ENCODE measurements around the gene USP15.
A peak's percentile ranks its signal among the peaks of the same experiment; 100 is the strongest.

USP15 gene

DNA sequence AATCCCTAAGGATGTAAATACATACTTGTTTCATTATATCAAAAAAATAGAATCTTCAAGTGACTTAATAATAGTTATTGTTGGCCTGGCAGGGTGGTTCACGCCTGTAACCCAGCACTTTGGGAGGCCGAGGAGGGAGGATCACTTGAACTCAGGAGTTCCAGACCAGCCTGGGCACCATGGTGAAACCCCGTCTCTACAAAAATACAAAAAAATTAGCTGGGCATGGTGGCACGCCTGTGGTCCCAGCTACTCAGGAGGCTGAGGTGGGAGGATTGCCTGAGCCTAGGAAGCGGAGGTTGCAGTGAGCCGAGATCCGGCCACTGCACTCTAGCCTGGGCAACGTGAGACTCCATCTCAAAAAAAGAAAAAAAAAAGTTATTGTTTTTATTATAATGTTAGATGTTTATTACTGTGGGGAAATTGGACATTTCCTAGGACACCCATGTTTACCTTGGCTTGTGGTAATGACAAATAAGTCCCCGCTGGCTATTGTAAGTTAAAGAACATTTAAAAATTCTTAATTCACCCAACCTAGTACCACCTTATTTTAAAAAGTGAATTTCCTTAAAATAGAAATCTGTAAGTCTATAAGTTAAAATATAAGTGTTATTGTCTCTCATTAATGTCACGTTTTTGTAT lies 1.8 kb downstream of the USP15 start:
- peak overlapping the region; percentile 95 for H3K4me3 ChIP-seq
- no peak for DNase-seq (ENCODE audit: low spot score)
- H3K27ac ChIP-seq = no peak overlapping the region
- TF ChIP-seq, protein P1, sequence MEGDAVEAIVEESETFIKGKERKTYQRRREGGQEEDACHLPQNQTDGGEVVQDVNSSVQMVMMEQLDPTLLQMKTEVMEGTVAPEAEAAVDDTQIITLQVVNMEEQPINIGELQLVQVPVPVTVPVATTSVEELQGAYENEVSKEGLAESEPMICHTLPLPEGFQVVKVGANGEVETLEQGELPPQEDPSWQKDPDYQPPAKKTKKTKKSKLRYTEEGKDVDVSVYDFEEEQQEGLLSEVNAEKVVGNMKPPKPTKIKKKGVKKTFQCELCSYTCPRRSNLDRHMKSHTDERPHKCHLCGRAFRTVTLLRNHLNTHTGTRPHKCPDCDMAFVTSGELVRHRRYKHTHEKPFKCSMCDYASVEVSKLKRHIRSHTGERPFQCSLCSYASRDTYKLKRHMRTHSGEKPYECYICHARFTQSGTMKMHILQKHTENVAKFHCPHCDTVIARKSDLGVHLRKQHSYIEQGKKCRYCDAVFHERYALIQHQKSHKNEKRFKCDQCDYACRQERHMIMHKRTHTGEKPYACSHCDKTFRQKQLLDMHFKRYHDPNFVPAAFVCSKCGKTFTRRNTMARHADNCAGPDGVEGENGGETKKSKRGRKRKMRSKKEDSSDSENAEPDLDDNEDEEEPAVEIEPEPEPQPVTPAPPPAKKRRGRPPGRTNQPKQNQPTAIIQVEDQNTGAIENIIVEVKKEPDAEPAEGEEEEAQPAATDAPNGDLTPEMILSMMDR (IDR thresholded peaks at IDR 0.05) = no peak

DNA sequence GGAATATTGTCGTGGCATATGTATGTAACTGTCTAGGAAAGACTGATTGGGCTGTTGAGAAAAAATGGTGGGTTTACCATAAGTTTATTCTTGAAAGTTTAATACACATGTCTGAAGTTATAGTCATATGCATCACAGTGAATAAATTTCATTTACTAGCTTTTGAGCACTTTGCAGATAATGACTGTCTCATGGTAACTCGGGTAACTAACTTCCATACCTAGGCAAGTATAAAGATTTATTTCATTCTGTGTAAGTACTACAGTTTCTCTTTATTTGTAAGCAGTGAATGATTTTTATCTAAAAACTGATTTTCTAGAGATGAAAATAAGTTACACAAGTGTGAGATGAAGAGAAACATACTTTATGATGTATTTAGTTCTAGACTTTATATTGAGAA lies 3.0 kb downstream of the USP15 start:
- TF ChIP-seq, protein P1 (IDR thresholded peaks at IDR 0.05) = no peak
- DNase-seq (ENCODE audit: low spot score) = no peak
- Histone ChIP-seq H3K27ac (no peak overlapping the region), H3K4me3 (no peak overlapping the region)

DNA sequence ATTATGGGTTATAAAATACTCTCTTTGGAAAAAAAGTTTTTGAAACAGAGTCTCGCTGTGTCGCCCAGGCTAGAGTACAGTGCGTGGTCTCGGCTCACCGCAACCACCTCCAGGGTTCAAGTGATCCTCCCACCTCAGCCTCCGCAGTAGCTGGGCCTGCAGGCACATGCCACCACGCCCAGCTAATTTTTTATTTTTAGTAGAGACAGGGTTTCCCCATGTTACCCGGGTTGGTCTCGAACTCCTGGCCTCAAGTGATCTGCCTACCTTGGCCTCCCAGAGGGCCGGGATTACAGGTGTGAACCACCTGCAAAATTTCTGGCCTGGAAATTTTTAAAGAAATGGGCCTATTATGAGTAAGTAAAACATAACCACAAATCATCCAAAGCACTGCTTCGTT lies 3.8 kb downstream of the USP15 start:
- Histone ChIP-seq H3K4me3 (no peak overlapping the region), H3K27ac (no peak overlapping the region)
- TF ChIP-seq, protein P1 (IDR thresholded peaks at IDR 0.05) = no peak
- DNase-seq (ENCODE audit: low spot score) = no peak

DNA sequence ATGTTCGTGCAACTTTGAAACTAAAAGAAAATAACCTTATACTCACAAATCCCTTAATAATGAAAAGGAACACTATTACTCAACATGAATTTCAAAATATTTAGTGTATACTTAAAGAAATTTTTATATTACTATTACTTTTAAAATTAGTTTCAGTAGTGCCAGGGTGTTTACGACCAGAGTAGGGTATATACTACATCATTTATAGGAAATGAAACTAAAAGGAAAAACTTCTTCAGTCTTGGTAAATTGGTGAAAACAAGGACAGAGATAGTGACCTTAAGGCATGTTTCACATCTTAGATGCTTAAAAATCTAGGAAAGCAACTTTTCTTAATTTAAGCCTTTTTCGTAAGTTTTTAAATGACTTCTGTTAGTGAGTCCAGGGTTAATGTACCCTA lies 4.5 kb downstream of the USP15 start:
- TF ChIP-seq, protein P1 (IDR thresholded peaks at IDR 0.05) = no peak
- Histone ChIP-seq H3K4me3 (no peak overlapping the region), H3K27ac (no peak overlapping the region)
- DNase-seq (ENCODE audit: low spot score) = no peak

DNA sequence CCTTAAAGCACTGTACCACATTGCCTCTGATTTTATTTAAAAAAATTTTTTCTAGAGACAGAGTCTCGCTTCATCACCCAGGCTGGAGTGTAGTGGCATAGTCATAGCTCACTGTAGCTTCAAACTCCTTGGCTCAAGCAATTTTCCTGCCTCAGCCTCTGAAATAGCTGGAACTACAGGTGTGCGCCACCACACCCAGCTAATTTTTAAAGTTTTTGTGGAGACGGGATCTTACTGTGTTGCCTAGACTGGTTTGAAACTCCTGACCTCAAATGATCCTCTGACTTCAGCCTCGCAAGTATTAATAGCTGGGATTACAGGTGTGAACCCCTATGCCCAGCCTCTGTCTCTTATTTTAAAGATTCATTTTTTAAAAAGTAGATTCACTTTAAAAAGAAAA lies 5.3 kb downstream of the USP15 start:
- H3K27ac ChIP-seq = no peak overlapping the region
- no peak for DNase-seq (ENCODE audit: low spot score)
- no peak overlapping the region for H3K4me3 ChIP-seq
- TF ChIP-seq, protein P1 (IDR thresholded peaks at IDR 0.05) = no peak

DNA sequence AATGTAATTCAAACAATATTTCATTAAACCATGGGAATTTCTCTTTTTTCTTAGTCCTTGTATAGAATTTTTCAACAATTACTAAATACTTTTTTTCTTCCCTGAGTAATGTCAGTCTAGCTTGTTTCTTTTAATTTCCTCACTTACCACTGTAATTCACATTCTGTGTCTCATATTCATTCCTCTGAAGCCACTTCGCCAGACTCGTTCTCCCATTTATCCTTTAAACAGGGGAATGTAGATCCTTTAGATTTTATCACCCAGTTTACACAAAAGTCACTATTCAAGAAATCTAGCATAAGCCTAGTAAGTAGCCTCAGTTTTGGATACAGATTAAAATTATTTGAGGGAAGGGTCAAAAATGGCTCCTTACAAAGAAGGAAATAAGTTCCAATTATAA lies 6.8 kb downstream of the USP15 start:
- TF ChIP-seq, protein P1 (IDR thresholded peaks at IDR 0.05) = no peak

DNA sequence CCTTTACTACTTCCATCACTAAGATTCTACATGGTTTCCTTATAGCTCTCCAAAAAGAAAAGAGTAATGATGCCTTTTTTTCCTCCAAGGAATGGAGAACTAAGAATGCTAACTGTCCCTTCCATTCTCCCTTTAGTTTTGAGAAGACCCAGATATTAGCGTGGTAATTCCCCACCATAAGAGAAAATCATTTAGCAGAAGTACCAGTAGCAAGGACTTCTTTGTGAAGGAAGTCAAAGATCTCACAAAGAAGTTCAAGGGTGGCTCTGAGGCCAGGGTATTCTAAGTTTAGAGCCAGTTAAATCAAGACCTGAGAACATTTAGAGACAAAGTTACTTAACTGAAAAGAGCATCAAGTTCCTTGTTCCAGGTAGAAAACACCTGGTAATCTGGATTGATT lies 7.3 kb downstream of the USP15 start:
- TF ChIP-seq, protein P1 (IDR thresholded peaks at IDR 0.05) = no peak
- no peak for DNase-seq (ENCODE audit: low spot score)
- Histone ChIP-seq H3K4me3 (no peak overlapping the region), H3K27ac (no peak overlapping the region)

More for the DNA sequence above, 6.8 kb downstream of the USP15 start:
- Histone ChIP-seq H3K27ac (no peak overlapping the region), H3K4me3 (no peak overlapping the region)
- no peak for DNase-seq (ENCODE audit: low spot score)
